Hepatocyte (in vitro differentiated cells): ENCODE results near the gene RETN. TPM values are rescaled to one million over a fixed set of nuclear protein-coding genes. Genes with fewer than 3 reads are reported as not detected.
"Not testable (repeated sequence)": the region's sequence is repeated elsewhere in the genome, so short reads cannot be mapped to it uniquely, and the experiment has no call there.

ENCODE experiments used
- DNase-seq: peaks from one replicate; pipeline ENCODE4 v3.0.0-alpha.2; 2016; ENCODE audit warnings: low spot score
- H2AFZ ChIP-seq: fragments of 200-600 bp; sonication (generic); 2 replicates; pipeline ENCODE4 v1.6.0; 2016; ENCODE audit warnings: antibody characterized with exemption, mild to moderate bottlenecking
- H3K27ac ChIP-seq: fragments of 200-600 bp; sonication (generic); 2 replicates; pipeline ENCODE4 v1.5.1; 2016; ENCODE audit warnings: mild to moderate bottlenecking
- H3K27me3 ChIP-seq: fragments of 200-600 bp; sonication (generic); 2 replicates; pipeline ENCODE4 v1.6.1; 2016
- H3K36me3 ChIP-seq: fragments of 200-600 bp; sonication (generic); replicated peaks from 2 replicates; pipeline ENCODE4 v1.5.1; 2016; ENCODE audit warnings: low read depth; ENCODE audit not compliant: insufficient read depth
- H3K4me1 ChIP-seq: fragments of 200-600 bp; sonication (generic); 2 replicates; pipeline ENCODE4 v1.5.1; 2016; ENCODE audit warnings: mild to moderate bottlenecking, moderate library complexity; ENCODE audit not compliant: insufficient read depth
- H3K4me2 ChIP-seq: fragments of 200-600 bp; sonication (generic); 2 replicates; pipeline ENCODE4 v1.6.0; 2016
- H3K4me3 ChIP-seq: fragments of 200-600 bp; sonication (generic); 2 replicates; pipeline ENCODE4 v1.5.1; 2016; ENCODE audit warnings: mild to moderate bottlenecking
- H3K79me2 ChIP-seq: fragments of 200-600 bp; sonication (generic); 2 replicates; pipeline ENCODE4 v1.6.0; 2017; ENCODE audit warnings: mild to moderate bottlenecking
- H3K9me2 ChIP-seq: fragments of 200-600 bp; sonication (generic); replicated peaks from 2 replicates; pipeline ENCODE4 v1.6.0; 2017; ENCODE audit warnings: mild to moderate bottlenecking; ENCODE audit not compliant: insufficient read depth
- H3K9me3 ChIP-seq: fragments of 200-600 bp; sonication (generic); 2 replicates; pipeline ENCODE4 v1.5.1; 2016; ENCODE audit warnings: low read depth, mild to moderate bottlenecking
- H4K20me1 ChIP-seq: fragments of 200-600 bp; sonication (generic); 2 replicates; pipeline ENCODE4 v1.6.0; 2016; ENCODE audit warnings: mild to moderate bottlenecking; ENCODE audit not compliant: insufficient read depth, poor library complexity, severe bottlenecking
- EZH2 ChIP-seq: fragments of 200-600 bp; sonication (generic); IDR thresholded peaks from 2 replicates; pipeline ENCODE4 v1.6.1; 2016; ENCODE audit warnings: antibody characterized with exemption, mild to moderate bottlenecking, borderline replicate concordance
- EZH2phosphoT487 ChIP-seq: fragments of 200-600 bp; sonication (generic); IDR thresholded peaks from one replicate; pipeline ENCODE4 v1.6.1; 2018; ENCODE audit warnings: antibody characterized with exemption, mild to moderate bottlenecking, low read depth, moderate library complexity; ENCODE audit not compliant: unreplicated experiment, severe bottlenecking
- WGBS: methylation state at CpG from one replicate; pipeline ENCODE4 v1.1.6; 2016; ENCODE audit warnings: low lambda C conversion rate; ENCODE audit errors: missing lambda C conversion rate; 5-methylcytosine and 5-hydroxymethylcytosine counted together
- polyA plus RNA-seq: library from polyadenylated mRNA; unstranded; fragments of >200 nt; fragmentation: Nextera tagmentation; extraction: Ambion mirVana; gene quantifications from 2 replicates; pipeline ENCODE4 v1.2.1, GENCODE V29; 2016
- total RNA-seq: library from RNA; depleted of rRNA; stranded (reverse); fragments of >200 nt; gene quantifications from 2 replicates; pipeline ENCODE4 v1.2.3, GENCODE V29; 2014
- TF ChIP-seq, protein P1 (sequence below): fragments of 200-600 bp; sonication (generic); IDR thresholded peaks from 2 replicates; pipeline ENCODE4 v1.5.1; 2016; ENCODE audit warnings: antibody characterized with exemption, mild to moderate bottlenecking; ENCODE audit not compliant: poor library complexity

RETN gene
- total and polyA plus RNA-seq, 2 experiments from 2014 or later, result 0.74 TPM; not detected in 1

DNA sequence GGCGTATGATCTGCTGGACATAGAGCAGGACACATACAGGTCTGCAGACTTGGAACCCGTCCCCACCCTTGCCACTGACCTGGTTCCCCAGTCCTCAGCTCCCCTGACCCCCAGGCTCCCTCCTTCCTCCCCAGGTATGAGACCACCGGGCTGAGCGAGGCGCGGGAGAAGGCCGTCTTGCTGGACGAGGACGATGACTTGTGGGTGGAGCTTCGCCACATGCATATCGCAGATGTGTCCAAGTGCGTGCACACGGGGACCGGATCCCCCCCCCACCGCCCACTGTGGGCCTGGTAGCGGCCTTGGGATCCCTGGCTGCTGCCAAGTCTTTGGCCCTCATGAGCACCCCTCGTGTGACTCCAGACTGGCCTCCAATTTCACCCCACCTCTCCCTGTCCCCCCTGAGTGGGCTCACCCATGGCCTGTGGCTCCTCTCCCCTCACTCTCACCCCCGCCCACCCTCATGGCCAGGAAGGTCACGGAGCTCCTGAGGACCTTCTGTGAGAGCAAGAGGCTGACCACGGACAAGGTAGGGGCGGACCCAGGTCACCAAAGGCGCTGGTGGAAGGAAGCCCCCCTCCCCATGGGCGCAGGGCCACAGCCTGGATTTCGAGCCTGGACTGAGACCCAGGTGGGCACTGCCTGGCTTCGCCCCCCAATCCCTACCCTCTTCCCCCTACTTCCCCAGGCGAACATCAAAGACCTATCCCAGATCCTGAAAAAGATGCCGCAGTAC, 26.4 kb upstream of the RETN start:
- DNase-seq, result no peak
- no peak overlapping the region for H2AFZ ChIP-seq
- H3K27me3 ChIP-seq, result no peaks in the 10 kb centered on the region
- H3K9me3 ChIP-seq, result no peaks in the 10 kb centered on the region
- H4K20me1 ChIP-seq, result no peaks in the 10 kb centered on the region
- H3K9me2 ChIP-seq, result no peaks in the 10 kb centered on the region
- peaks cover 12% of the 10 kb centered on the region for H3K79me2 ChIP-seq
- H3K4me2 ChIP-seq, result no peak overlapping the region
- TF ChIP-seq, protein P1, sequence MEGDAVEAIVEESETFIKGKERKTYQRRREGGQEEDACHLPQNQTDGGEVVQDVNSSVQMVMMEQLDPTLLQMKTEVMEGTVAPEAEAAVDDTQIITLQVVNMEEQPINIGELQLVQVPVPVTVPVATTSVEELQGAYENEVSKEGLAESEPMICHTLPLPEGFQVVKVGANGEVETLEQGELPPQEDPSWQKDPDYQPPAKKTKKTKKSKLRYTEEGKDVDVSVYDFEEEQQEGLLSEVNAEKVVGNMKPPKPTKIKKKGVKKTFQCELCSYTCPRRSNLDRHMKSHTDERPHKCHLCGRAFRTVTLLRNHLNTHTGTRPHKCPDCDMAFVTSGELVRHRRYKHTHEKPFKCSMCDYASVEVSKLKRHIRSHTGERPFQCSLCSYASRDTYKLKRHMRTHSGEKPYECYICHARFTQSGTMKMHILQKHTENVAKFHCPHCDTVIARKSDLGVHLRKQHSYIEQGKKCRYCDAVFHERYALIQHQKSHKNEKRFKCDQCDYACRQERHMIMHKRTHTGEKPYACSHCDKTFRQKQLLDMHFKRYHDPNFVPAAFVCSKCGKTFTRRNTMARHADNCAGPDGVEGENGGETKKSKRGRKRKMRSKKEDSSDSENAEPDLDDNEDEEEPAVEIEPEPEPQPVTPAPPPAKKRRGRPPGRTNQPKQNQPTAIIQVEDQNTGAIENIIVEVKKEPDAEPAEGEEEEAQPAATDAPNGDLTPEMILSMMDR, result no peak
- TF ChIP-seq EZH2 (no peak), EZH2phosphoT487 (no peak)
- no peak overlapping the region for H3K27ac ChIP-seq
- WGBS, result 93% methylated on average over 24 of the region's 27 CpGs
- H3K36me3 ChIP-seq, result no peaks in the 10 kb centered on the region
- no peaks in the 10 kb centered on the region for H3K4me1 ChIP-seq
- H3K4me3 ChIP-seq, result no peak overlapping the region

DNA sequence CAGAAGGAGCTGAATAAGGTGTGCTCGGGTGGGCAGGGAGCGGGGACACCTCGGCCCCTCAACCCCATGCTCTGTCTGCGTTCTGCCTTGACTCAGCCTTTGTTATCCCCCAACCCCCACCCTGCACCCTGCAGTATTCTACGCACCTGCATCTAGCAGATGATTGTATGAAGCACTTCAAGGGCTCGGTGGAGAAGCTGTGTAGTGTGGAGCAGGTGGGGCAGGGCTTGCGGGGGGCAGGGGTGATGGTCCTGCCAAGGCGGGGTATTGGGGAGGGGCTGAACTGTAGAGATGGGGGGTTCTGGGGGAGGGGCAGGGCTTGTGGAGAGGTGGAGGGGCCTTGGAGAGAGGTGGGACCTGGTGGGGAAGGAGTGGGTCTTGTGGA, 25.8 kb upstream of the RETN start:
- H3K36me3 ChIP-seq, result no peaks in the 10 kb centered on the region
- no peak overlapping the region for H2AFZ ChIP-seq
- H3K4me2 ChIP-seq, result no peak overlapping the region
- no peaks in the 10 kb centered on the region for H3K9me2 ChIP-seq
- no peaks in the 10 kb centered on the region for H3K4me1 ChIP-seq
- DNase-seq, result no peak
- TF ChIP-seq, protein P1, result no peak
- TF ChIP-seq EZH2 (no peak), EZH2phosphoT487 (no peak)
- H3K4me3 ChIP-seq, result no peak overlapping the region
- H3K79me2 ChIP-seq, result peaks cover 7% of the 10 kb centered on the region
- H3K9me3 ChIP-seq, result no peaks in the 10 kb centered on the region
- no peaks in the 10 kb centered on the region for H4K20me1 ChIP-seq
- no peaks in the 10 kb centered on the region for H3K27me3 ChIP-seq
- no peak overlapping the region for H3K27ac ChIP-seq
- 90% methylated on average over 6 of the region's 8 CpGs for WGBS

DNA sequence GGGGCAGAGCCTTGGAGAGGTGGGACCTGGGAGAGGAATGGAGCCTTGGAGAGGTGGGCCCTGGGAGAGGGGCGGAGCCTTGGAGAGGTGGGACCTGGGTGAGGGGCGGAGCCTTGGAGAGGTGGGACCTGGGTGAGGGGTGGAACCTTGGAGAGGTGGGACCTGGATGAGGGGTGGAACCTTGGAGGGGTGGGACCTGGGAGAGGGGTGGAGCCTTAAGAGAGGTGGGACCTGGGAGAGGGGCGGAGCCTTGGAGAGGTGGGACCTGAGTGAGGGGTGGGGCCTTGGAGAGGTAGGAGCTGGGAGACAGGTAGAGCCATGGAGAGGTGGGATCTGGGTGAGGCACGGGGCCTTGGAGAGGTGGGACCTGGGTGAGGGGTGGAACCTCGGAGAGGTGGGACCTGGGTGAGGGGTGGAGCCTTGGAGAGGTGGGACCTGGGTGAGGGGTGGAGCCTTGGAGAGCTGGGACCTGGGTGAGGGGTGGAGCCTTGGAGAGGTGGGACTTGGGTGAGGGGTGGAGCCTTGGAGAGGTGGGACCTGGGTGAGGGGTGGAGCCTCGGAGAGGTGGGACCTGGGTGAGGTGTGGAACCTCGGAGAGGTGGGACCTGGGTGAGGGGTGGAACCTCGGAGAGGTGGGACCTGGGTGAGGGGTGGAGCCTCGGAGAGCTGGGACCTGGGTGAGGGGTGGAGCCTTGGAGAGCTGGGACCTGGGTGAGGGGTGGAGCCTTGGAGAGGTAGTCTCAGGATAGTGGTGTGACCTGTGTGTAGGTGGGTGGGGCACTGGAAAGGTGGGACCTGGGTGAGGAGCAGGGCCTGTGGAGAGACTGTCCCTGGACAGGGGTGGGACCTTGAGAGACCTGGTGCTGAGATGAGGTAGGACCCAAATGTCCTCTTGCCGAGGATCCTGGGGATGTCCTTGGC, 25.0 kb upstream of the RETN start:
- H4K20me1 ChIP-seq, H3K4me2 ChIP-seq, H2AFZ ChIP-seq, H3K79me2 ChIP-seq, H3K9me3 ChIP-seq, H3K4me3 ChIP-seq, H3K27me3 ChIP-seq, H3K4me1 ChIP-seq, H3K27ac ChIP-seq, DNase-seq, H3K36me3 ChIP-seq, H3K9me2 ChIP-seq: not testable (repeated sequence)
- WGBS, result 100% methylated on average over 4 of the region's 10 CpGs

DNA sequence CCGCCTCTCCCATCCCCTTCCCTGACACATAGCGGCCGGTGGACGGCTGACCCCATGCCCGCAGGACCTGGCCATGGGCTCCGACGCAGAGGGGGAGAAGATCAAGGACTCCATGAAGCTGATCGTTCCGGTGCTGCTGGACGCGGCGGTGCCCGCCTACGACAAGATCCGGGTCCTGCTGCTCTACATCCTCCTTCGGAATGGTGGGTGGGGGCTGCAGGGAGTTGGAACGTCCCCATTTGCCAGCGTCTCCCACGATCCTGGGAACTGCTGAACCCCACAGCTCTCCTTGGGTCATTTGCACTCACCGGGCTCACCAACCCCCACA, 24.3 kb upstream of the RETN start:
- H3K4me1 ChIP-seq, result no peaks in the 10 kb centered on the region
- no peak for DNase-seq
- no peak overlapping the region for H3K27ac ChIP-seq
- TF ChIP-seq EZH2phosphoT487, result no peak
- TF ChIP-seq, protein P1, result no peak
- no peak for TF ChIP-seq EZH2
- H3K4me3 ChIP-seq, result no peak overlapping the region
- H3K27me3 ChIP-seq, result no peaks in the 10 kb centered on the region
- WGBS, result 97% methylated on average over 20 of the region's 20 CpGs
- H3K9me2 ChIP-seq, result no peaks in the 10 kb centered on the region
- no peaks in the 10 kb centered on the region for H4K20me1 ChIP-seq
- no peak overlapping the region for H2AFZ ChIP-seq
- no peak overlapping the region for H3K4me2 ChIP-seq
- H3K79me2 ChIP-seq, result no peaks in the 10 kb centered on the region
- H3K36me3 ChIP-seq, result no peaks in the 10 kb centered on the region
- H3K9me3 ChIP-seq, result no peaks in the 10 kb centered on the region
